Gastrocnemius medialis (tissue), 4 donors: ENCODE results near the gene POU5F2.

Experiments
- CTCF ChIP-seq, 5 experiments: fragments of 450-650 bp in 3 of 5; fragments of 200-600 bp in 2 of 5; sonication (generic) in 2 of 5; IDR thresholded peaks in 4 of 5; conservative IDR thresholded peaks in 1 of 5; 1 replicate in 4 of 5; 2 replicates in 1 of 5; pipeline ENCODE4 v1.5.1; 2016 to 2019; ENCODE audit warnings: antibody characterized with exemption in 5 of 5, mild to moderate bottlenecking in 3 of 5, moderate library complexity in 3 of 5
- POLR2A ChIP-seq, 2 donors: fragments of 450-650 bp; IDR thresholded peaks; one replicate each; pipeline ENCODE4 v1.6.1; 2017; ENCODE audit warnings: antibody characterized with exemption in 2 of 2, mild to moderate bottlenecking in 2 of 2, moderate library complexity in 2 of 2

- TF ChIP-seq POLR2A (IDR thresholded peaks at IDR 0.05) (no peak), CTCF (IDR thresholded peaks at IDR 0.05 in 4 of 5, conservative IDR thresholded peaks at IDR 0.05 in 1 of 5) (no peak)
These were observed 24.9 kb downstream of the POU5F2 start for GRCh38 chr5:93716453-93716852.
